Erythroblast (primary cell): Measurements from ENCODE around the gene C18orf32.

Experiments
- GATA1 ChIP-seq: IDR thresholded peaks from 2 replicates; pipeline ENCODE4 v1.6.1; 2011; ENCODE audit warnings: low read depth, mild to moderate bottlenecking, control low read depth, low read length, moderate library complexity
- POLR2A ChIP-seq: IDR thresholded peaks from 2 replicates; pipeline ENCODE4 v1.6.1; 2011; ENCODE audit warnings: mild to moderate bottlenecking, low read length

DNA sequence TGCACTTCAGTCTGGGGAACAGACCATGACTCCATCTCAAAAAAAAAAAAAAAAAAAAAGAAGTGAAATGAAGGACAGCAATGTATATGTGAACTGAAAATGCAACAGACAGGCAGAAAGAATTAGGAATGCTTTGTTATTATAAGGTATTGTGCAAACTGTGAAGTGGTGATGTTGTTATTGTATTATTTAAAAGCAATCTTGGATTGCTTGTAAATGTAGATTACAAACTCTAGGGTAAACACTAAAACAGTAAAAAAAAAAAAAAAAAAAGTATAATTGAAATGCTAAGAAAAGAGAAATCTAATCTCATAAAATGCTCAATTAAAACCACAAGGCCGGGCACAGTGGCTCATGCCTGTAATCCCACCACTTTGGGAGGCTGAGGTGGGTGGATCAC is 51.9 kb downstream of the C18orf32 start:
- TF ChIP-seq POLR2A (no peak), GATA1 (no peak)
